ENCODE data around the gene TOMM5. TPM values are rescaled to one million over a fixed set of nuclear protein-coding genes. Genes with fewer than 3 reads are reported as not detected.
"Not testable (repeated sequence)": the region's sequence is repeated elsewhere in the genome, so short reads cannot be mapped to it uniquely, and the experiment has no call there.

The TOMM5 gene
- total RNA-seq, 1 donor from 2014 or later, result 46.6 TPM

DNA sequence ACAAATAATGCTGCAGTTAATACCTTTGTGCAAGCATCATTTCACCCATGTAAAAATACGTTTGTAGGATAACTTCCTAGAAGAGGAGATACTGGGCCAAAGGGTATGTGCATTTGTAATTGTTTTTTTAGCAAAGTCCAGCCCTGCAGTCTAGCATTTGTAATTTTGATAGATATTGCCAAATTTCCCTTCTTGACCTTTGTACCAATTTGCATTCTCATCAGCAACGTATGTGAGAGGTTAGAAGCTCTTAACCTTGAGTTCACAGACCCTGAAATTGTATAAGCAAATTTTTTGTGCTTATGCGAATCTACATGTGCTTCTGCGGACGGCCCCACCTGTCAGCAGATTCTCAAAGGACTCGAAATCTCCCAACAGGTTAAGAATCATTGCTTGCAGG is 18.6 kb upstream of the TOMM5 start:
- DNase-seq, result no peak

DNA sequence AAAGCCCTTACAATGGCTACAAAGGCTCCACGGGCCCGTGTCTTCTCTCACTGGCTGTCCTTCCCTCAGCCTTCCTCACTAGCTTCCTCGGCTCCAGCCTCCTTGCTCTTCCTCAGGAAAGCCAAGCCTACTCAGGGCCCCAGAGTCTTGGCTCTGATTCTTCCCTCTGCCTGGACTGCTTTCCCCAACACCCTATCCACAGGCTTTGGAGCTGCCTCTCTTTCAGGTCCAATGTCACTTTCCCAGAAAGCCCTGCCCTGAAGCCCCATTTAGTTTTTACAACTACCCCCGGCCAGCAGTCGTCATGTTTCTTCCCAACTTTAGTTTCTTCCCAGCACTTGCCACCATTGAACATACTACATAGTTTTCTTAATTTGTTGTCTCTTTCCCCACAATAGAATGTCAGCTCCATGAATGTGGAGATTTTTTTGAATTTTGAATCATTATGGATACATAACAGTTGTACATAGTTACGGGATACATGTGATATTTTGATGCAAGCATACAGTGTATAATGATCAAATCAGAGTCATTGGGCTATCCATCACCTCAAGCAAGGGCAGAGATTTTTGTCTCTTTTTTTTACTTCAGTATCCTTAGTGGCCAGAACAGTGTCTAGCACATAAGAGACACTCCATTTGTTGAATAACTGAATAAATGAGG is 17.5 kb upstream of the TOMM5 start:
- no peak for DNase-seq

DNA sequence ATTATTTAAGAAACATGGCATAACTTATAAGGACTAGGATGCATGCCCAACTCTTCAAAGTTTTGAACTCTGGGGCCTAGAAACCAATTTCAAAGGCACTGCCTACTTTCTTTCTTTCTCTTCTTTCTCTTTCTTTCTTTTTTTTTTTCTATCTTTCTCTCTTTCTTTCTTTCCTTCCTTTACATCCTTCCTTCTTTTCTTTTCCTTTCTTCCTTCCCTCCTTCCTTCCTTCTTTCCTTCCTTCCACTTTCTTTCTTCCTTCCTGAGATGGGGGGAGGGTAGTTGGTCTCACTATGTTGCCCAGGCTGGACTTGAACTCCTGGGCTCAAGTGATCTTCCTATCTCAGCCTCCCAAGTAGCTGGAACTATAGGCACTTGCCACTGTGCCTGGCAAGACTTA is 15.9 kb upstream of the TOMM5 start:
- no peak for DNase-seq

DNA sequence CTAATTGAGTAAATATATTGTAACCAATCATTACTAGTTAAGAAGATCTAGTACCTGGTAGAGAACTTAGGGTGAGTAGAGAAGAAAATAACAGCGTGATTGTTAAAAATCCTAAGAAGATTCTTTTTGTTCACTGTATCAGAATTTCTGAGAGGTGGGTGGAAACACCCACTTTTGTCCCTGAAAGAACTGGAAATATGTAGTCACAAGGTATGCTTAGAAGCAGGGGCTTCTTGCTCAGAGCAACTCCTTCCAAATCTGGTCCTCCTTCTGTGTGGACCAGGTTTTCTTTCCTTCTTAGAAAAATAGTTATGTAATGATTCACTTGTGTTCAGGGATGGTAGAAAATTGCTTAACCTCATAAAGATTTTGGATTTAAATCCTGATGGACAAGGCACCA is 11.9 kb upstream of the TOMM5 start:
- DNase-seq, result no peak

DNA sequence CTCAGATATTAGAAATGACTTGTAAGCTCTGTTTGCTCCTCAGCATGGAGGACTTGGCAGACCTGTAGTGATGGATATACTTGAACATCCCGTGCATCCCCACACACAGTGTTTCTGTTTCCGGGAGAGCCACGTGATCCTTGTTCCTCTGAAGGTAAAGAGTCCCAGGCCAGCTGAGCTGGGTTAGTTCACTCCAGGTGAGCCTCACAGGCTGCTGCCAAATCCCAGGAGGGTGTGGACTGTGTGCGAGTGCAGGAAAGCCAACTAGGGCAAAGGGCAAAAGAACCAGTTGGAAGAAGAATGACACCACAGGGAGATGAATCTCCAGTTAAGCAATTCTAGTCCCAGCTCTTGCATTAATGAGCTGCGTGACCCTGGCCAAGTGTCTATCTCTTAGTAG is 10.4 kb upstream of the TOMM5 start:
- DNase-seq, result no peak

DNA sequence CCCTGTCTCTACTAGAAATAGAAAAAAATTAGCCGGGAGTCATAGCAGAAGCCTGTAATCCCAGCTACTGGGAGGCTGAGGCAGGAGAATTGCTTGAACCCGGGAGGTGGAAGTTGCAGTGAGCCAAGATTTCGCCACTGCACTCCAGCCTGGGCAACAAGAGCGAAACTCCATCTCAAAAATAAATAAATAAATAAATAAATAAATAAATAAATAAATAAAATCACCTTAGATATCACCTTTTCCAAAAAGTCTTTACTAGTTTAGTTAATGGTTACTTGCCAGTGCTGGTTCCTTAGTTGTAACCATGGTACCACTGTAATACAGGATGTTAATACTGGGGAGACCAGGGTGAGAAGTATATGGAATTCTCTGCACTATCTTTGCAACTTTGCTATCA is 9.7 kb upstream of the TOMM5 start:
- DNase-seq, result not testable (repeated sequence)

DNA sequence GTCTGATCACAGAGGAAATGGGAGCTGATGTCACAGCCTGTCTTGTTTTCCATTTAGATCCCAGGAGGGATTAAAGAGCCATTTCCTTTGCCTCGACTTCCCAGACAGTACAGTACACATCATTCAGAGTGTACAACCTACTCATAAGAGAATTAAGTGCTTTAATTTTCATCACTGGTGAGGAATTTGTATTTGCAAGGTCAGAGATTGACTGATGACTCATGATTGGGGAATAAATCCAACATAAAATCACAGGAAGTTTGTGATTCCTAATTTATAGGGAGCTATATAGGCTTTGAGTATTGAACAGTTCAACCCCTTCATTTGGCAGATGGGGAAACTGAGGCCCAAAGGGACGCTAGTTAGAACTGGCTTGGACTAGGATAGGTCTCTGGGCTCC is 4.1 kb upstream of the TOMM5 start:
- no peak for DNase-seq

DNA sequence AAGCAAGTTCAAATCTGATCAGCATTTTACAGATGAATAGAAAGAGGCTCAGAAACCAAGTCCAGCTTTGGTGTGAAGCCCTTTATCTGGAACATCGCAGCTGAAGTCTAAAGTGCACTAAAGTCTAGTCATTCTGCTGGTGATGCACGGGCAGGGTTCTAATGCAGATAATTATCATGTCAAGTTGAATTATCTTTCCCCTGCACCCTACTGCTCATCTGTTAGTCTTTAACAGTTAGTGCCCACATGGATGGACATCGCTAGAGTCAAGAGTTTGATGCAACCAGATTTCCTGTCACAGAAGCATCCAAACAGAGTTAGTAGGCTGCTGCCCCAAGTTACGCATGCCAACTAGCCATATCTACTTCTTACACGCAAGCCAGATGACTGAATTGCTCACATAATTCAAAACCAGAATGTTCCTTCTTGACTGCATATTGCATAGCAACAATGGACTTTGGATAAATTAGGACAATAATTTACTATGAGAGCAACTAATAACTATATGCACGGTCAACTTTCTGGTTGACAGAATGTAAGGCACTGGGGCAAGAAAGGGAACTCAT is 1.6 kb upstream of the TOMM5 start:
- no peak for DNase-seq

DNA sequence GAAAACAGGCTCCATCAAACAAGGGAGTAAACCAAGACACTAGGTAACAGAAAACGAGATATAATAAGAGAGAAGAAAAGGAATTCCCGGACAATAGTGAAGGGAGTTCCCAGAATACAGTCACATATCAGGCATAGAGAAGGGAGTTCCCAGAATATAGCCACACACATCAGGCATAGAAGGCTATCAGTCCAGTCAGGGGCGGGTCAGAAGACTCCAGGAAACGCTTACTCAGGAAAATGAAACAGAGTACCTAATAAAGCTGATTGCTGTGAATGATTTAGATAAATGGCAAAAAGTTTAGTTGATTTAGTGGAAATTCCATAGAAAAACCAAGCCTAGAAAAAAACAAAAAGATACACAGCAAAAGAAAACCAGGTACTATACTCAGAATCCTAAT is 4.9 kb downstream of the TOMM5 start:
- no peak for DNase-seq

DNA sequence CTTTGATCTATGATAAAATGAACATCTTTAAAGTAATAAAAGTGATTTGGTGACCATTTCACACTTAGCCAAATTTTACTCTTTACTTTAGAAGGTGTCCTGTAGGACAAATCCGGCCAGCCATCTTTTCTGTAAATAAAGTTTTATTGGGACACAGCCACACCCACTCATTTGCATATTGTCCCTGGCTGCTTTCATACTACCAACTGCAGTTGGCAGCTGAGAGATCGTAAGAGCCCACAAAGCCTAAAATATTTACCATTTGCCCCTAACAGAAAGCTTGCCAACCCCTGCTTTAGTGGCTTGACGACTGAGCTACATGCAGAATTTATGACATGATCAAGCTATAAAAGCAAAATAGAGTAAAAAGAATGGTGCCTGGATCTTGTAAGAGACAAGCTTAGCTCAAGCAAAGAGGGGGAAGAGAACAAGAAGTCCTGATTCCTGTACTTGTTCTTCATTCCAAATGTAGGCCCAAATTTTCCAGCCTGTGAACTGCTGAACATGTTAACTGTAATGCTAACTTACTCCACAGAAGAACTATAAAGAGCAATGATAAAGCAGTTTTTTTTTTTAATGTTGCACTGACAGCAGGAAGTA is 8.8 kb downstream of the TOMM5 start:
- DNase-seq, result no peak

DNA sequence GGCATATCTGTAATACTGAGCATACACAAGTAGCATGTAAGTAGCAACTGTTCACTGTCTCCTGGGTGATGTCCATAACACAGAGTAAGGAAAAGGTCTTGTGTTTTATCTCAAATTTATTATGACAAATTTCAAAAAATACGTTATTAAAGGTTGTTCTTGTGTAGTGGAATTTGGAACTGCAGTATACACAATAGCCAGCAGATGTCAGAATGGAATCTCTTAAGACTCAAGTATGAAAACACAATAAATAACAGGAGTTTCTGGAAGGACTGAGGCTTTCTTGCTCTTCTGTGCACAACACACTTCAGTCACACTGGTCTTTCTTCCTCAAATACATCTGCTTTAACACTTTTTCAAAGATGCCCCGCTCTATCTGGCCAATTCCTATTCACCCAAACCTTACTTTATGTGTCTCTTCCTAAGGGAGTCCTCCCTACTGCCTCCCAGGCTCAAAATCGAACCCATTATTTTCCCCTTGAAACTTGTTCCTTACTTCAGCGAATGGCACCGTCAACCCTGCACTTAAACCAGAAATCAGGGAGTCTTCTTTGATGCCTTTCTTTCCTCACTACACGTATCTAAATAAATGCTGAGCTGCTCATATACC is 9.7 kb downstream of the TOMM5 start:
- DNase-seq, result peak; percentile 78

DNA sequence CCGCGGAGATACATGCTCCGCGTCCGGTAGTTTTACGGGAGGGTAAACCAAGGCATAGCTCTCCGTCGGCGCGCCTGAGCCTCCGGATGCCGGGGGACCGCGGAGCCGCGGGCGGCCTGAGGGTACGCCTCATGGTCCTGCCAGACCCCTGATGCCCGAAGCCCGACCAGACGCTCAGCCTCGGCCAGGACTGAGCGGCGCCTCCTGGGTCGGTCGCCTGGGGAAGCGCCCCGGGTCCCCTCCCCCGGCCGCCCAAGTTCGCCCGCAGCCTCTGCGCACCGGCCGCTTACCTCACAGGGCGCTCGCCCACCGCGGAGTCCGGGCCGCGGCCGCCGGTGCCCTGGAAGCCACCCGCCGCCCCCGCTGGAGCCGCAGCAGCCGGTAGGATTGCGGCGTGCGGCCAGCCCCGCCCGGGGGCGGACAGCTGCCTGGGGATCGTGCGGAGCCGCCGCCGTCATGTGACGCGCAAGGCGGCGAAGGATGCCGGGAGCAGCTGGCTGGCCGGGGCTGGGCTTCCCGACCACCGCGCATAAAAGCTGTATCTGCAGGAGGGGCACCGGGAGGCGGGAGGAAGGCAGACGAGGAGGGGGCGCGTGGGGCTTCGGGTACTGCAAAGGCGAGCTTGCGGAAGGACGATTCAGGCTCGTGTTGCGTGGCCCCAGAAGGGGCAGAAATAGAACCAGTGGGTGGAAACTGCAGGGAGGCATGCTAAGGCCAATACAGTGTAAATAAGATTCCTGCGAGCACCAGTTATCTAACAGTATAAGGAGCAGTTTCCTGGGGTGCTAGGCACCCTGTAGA is 16.3 kb downstream of the TOMM5 start, which contains the start of gene FBXO10:
Gene FBXO10, minus strand, starts transcription at position 460 of the 801 bp plus-strand sequence. CDS start 34,612 bp downstream, outside the sequence.
- peak; percentile 94 for DNase-seq

DNA sequence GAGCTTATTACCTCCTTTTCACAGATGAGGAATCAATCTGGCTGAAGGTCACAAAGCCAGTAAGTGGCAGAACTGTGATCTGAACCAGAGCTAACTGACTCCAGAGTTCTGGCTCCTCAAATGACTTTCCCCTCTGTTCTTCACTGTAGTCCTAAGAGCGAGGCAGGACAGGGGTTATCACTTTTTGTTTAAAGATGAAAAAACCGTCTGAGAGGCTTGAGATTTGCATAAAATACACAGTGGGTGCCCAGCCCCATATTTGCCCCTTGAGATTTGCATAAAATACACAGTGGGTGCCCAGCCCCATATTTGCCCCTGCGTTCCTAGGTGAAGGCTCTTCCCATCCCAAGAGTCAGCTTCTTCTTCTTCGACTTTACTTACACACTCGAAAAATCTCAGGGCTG is 16.9 kb downstream of the TOMM5 start:
- DNase-seq, result peak; percentile 45

DNA sequence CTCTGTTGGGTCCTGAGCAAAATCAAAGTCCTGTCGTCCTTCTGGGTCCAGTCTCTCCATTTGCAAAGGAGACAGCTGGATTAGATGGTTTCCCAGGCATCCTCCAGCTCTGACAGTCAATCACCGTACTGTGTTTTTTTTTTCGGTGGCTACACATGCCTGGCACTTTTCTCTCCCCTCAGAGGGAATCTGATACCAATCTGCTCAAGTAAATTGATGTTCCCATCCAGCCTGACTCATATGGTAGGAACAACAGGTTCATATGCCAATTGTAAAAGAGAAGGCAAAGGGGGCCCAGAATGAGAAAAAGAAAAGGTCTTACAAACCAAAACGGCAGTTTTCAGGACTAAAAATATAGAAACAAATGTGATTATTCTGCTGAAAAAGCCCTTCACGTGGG is 17.4 kb downstream of the TOMM5 start:
- DNase-seq, result peak; percentile 74

DNA sequence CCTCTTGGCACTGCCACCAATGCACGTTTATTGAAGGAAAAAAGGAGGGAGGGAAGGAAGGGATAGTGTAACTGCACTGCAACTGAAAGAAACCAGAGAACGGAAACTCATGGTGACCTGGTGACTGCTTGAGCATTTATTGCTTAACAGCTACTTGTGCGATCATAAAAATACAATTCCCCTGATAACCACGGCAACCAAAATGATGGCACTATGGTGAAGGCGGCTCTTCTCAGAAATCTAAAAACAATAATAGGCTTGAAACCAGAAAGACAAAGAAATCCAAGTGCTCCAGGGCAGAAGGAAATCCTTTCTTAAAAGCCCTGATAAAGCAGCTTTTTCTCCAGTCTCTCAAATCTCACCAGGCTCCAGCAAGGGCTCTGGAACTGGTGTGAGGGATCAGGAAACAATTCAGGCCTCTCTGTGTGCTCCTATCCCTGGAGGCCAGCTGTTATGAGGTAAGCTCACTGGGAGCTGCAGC is 18.1 kb downstream of the TOMM5 start:
- peak; percentile 37 for DNase-seq

DNA sequence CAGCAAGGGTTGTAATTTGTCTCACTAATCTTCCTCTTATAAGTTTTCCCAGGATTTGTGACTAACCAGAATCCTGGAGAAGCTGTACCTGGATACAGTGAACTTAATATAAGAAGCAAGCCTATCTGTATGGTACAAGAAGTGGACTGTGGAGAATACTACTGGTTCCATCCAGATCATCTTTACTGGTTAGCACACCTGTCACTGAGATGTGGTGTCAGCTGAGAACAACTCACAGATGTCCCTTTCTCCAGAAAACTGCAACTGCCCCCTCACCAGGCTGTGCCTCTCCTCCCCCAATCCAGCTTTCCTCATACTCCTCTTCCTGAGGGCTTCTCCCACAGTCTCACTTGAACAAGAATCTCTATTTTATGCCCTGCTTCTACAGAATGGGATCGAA is 21.1 kb downstream of the TOMM5 start:
- no peak for DNase-seq

DNA sequence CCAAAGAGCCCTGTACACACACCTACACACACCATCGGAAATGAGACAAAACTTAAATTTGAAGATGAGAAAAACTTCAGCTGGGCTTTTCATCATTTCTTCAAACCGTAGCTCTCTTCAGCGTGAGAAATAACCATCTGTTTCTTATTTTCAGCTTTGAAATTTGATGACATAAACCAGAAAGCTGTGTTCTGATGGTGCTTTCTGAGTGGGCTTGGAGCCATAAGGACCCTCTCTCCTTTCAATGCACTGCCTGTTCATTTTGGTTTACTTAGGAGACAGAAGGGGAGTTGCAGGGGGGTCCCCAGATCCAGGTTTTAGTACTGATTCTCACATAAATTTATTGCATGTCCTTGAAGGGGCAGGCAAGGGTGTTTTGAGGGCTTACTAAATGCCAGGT is 25.7 kb downstream of the TOMM5 start:
- peak; percentile 68 for DNase-seq

DNA sequence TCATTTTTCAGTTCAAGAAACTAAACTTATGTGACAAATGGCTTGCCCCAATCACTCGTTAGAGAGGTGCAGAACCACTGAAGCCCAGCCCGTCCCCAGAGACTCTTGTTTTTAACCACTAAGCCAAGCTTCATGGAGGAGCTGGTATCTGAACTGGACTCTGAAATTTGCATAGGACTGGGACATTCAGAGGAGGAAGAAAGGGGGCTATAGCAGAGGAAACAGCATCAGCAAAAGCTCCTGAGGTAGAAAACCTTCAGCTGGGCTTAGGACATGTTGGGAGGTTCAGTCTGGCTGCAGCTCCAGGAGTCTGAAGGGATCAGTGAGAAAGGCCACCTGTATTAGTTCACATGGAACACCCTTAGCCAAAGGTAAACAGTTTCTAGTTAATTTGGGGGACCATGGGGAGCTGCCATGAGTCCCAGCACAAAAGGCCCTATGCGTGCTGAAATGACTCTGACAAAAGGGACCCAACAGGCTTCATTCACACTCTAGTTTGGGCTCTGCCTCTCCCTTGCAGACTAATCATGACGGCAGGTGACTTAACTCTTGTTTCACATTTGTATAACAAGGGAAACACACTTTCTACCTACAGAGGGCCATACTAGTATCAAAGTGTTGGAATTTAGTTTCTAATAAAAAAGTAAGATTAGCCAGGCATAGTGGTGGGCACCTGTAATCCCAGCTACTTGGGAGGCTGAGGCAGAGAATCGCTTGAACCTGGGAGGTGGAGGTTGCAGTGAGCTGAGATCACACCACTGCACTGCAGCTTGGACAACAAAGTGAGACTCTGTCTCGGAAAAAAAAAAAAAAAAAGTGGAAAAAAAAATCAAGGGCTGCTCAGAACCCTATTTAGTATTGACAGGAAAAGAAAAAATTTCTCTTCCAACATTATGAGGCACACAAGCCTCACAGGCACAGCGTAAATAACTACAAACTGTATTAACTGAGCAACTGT is 26.5 kb downstream of the TOMM5 start:
- DNase-seq, result no peak

DNA sequence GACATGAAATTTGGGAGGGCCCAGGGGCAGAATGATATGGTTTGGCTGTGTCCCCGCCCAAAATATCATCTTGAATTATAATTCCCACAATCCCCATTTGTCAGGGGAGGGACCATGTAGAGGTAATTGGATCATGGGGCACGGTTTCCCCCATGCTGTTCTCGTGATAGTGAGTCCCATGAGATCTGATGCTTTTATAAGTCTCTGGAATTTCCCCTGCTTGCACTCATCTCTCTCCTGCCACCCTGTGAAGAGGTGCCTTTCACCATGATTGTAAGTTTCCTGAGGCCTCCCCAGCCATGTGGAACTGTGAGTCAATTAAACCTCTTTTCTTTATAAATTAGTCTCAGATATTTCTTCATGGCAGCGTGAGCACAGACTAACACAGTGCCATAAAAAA is 27.5 kb downstream of the TOMM5 start:
- DNase-seq, result no peak

DNA sequence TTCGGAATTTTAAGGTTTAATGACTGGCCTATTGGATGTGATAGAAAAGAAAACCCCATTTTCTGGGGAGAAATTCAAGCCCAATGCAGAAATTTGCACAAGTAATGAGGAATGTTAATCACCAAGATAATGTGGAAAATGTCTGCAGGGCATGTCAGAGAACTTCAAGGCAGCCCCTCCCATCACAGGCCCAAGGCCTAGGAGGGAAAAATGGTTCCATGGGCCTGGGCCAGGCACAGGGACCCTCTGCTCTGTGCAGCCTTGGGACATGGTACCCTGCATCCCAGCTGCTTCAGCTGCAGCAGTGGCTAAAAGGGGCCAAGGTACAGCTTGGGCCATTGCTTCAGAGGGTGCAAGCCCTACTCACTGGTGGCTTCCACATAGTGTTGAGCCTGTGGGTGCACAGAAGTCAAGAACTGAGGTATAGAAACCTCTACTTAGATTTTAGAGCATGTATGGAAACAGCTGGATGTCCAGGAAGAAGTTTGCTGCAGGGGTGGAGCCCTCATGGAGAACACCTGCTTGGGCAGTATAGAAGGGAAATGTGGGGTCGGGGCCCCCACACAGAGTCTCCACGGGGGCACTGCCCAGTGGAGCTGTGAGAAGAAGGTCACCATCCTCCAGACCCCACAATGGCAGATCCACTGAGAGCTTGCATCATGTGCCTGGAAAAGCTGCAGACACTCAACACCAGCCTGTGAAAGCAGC is 28.4 kb downstream of the TOMM5 start:
- DNase-seq, result no peak

DNA sequence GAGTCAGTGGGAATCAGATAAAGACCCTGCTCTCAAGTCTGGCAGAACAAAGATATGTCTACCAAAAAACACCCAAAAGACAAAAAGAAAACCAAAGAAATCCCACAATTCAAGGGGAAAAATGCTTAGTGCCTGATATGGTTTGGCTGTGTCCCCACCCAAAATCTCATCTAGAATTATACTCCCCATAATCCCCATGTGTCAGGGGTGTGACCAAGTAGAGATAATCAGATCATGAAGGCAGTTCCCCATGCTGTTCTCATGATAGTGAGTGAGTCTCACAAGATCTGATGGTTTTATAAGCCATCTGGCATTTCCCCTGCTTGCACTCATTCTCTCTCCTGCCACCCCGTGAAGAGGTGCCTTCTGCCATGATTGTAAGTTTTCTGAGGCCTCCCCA is 29.6 kb downstream of the TOMM5 start:
- no peak for DNase-seq

Data from tongue (tissue), 2 donors.